ENCODE data around the gene TAF4B. TPM values are rescaled to one million over a fixed set of nuclear protein-coding genes. Genes with fewer than 3 reads are reported as not detected.

TAF4B gene
- total RNA-seq, 1 donor from 2014 or later: 1.4 TPM

DNA sequence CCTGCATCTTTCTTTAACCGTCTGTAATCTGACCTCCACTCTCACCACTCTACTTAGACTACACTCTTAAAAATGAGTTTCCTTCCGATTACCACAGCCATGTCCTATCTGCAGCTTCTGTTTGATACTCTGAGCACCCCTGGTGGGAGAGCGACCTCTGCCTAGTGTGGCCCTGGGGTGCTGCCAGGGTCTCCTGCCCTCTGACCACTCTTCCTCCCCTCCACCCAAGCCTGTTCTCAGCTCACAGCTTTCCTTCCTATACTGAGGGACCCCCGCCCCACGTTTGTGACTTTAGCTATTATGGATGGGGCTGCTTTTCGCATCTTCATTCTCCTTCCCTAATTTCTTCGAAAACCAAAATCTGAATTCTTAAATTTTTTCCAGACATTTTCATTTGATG lies 189.4 kb downstream of the TAF4B start:
- Mint-ChIP-seq H3K27me3 (ENCODE audit: unreplicated experiment) (peaks cover 2% of the 10 kb centered on the region), H3K9me3 (ENCODE audit: unreplicated experiment) (peaks cover 3% of the 10 kb centered on the region)

DNA sequence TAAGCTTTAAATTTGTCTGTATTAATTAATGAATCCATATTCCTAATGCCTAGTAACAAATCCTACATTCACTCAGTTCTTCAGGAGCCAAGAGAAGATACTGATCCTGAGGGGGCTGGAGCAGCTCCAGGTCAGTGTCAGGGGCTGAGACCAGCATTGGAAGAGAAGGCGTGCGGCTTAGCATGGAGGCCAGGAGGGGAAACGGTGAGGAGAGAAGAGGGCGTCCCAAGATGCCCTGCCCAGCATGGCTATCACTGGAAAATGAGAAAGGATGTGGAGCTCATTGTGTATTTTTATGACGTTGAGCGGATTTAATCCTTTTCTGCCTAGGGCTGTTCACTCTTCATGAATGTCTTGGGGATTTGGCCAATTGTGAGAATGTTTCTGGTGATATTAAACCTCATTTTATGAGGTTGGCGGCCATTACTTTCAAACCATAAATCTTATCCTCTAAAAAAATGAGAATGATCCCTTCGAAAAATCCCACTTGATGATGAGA lies 190.5 kb downstream of the TAF4B start:
- no peak for DNase-seq
- Mint-ChIP-seq H3K4me1 (ENCODE audit: low read depth, unreplicated experiment) (no peaks in the 10 kb centered on the region), H3K9me3 (ENCODE audit: unreplicated experiment) (peaks cover 3% of the 10 kb centered on the region)

More for the DNA sequence above, 189.4 kb downstream of the TAF4B start:
- no peak overlapping the region for H3K27ac Mint-ChIP-seq (ENCODE audit: unreplicated experiment)
- H3K36me3 Mint-ChIP-seq (ENCODE audit: unreplicated experiment): no peaks in the 10 kb centered on the region
- no peaks in the 10 kb centered on the region for H3K4me1 Mint-ChIP-seq (ENCODE audit: low read depth, unreplicated experiment)
- H3K4me3 Mint-ChIP-seq (ENCODE audit: unreplicated experiment): no peak overlapping the region
- TF ChIP-seq, protein P1, sequence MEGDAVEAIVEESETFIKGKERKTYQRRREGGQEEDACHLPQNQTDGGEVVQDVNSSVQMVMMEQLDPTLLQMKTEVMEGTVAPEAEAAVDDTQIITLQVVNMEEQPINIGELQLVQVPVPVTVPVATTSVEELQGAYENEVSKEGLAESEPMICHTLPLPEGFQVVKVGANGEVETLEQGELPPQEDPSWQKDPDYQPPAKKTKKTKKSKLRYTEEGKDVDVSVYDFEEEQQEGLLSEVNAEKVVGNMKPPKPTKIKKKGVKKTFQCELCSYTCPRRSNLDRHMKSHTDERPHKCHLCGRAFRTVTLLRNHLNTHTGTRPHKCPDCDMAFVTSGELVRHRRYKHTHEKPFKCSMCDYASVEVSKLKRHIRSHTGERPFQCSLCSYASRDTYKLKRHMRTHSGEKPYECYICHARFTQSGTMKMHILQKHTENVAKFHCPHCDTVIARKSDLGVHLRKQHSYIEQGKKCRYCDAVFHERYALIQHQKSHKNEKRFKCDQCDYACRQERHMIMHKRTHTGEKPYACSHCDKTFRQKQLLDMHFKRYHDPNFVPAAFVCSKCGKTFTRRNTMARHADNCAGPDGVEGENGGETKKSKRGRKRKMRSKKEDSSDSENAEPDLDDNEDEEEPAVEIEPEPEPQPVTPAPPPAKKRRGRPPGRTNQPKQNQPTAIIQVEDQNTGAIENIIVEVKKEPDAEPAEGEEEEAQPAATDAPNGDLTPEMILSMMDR (IDR thresholded peaks at IDR 0.05; ENCODE audit: partially characterized antibody, unreplicated experiment): no peak
- DNase-seq: no peak

DNA sequence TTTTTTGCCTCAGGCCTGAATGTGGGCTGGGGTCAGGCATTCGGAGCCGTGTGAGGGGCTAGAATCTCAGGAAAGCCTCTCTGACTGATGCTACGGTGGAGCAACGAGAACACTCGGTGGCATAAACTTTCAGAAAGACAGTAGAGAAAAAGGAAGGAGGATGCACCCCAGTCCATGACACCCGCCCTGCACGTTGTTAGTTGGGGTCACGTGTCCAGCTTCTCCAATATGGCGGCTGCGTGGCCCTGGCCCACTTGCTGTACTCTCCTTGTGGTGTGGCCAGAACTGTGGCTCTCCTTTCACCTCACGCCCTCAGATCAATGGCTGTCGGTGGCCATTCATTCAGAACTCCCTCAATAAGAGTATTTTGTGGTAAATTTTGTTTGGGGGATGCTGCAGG lies 190.9 kb downstream of the TAF4B start:
- no peak overlapping the region for H3K4me3 Mint-ChIP-seq (ENCODE audit: unreplicated experiment)
- H3K4me1 Mint-ChIP-seq (ENCODE audit: low read depth, unreplicated experiment): no peaks in the 10 kb centered on the region
- H3K27ac Mint-ChIP-seq (ENCODE audit: unreplicated experiment): no peak overlapping the region
- H3K9me3 Mint-ChIP-seq (ENCODE audit: unreplicated experiment): peaks cover 3% of the 10 kb centered on the region
- no peak for DNase-seq
- TF ChIP-seq, protein P1 (IDR thresholded peaks at IDR 0.05; ENCODE audit: partially characterized antibody, unreplicated experiment): no peak
- H3K36me3 Mint-ChIP-seq (ENCODE audit: unreplicated experiment): no peaks in the 10 kb centered on the region
- H3K27me3 Mint-ChIP-seq (ENCODE audit: unreplicated experiment): peaks cover 2% of the 10 kb centered on the region

More for the DNA sequence above, 190.5 kb downstream of the TAF4B start:
- TF ChIP-seq, protein P1 (IDR thresholded peaks at IDR 0.05; ENCODE audit: partially characterized antibody, unreplicated experiment): no peak
- no peak overlapping the region for H3K27ac Mint-ChIP-seq (ENCODE audit: unreplicated experiment)
- peaks cover 2% of the 10 kb centered on the region for H3K27me3 Mint-ChIP-seq (ENCODE audit: unreplicated experiment)
- H3K36me3 Mint-ChIP-seq (ENCODE audit: unreplicated experiment): no peaks in the 10 kb centered on the region
- H3K4me3 Mint-ChIP-seq (ENCODE audit: unreplicated experiment): no peak overlapping the region

DNA sequence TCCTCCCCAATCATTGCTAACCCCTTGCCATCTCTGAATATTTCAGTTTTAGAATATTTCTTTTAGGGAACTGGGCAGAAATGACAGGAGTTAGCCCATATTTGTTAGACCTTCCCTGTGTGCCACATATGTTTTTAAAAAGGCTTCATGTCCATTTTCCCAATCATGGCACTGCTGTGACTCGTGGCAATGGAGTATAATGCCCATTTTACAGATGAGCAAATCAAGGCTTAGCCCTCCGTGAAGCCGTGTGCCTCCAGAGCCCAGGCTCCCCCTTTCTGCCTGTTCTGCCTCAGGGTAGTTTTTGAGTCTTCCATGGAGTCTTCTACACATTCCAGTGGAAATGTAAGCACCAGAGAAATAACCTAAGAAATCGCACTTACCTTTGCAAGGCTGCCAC lies 192.0 kb downstream of the TAF4B start:
- peaks cover 2% of the 10 kb centered on the region for H3K27me3 Mint-ChIP-seq (ENCODE audit: unreplicated experiment)
- H3K36me3 Mint-ChIP-seq (ENCODE audit: unreplicated experiment): no peaks in the 10 kb centered on the region
- no peak overlapping the region for H3K4me3 Mint-ChIP-seq (ENCODE audit: unreplicated experiment)
- DNase-seq: no peak
- TF ChIP-seq, protein P1 (IDR thresholded peaks at IDR 0.05; ENCODE audit: partially characterized antibody, unreplicated experiment): no peak
- no peak overlapping the region for H3K27ac Mint-ChIP-seq (ENCODE audit: unreplicated experiment)
- H3K9me3 Mint-ChIP-seq (ENCODE audit: unreplicated experiment): peaks cover 3% of the 10 kb centered on the region
- H3K4me1 Mint-ChIP-seq (ENCODE audit: low read depth, unreplicated experiment): peaks cover 9% of the 10 kb centered on the region

DNA sequence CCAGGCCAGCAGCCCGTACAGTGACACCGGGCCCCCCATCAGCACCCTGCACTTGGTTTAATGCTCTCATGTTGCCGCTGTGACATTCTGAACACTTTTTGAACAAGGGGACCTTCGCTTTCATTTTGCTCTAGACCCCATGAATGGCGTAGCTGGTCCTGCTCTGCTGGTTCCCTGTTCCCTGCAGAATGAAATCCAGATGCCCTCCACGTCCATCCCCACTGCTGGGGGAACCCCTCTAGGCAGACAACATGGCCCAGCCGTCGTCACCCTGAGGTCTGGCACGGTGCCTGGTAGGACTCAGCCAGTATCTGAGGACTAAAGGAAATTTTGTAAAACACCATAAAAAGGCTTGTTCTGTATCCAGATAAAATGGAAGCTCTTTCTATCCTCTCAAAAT lies 193.5 kb downstream of the TAF4B start:
- no peak for DNase-seq
- Mint-ChIP-seq H3K4me1 (ENCODE audit: low read depth, unreplicated experiment) (peaks cover 11% of the 10 kb centered on the region), H3K9me3 (ENCODE audit: unreplicated experiment) (peaks cover 3% of the 10 kb centered on the region), H3K27me3 (ENCODE audit: unreplicated experiment) (peaks cover 2% of the 10 kb centered on the region), H3K4me3 (ENCODE audit: unreplicated experiment) (no peak overlapping the region), H3K36me3 (ENCODE audit: unreplicated experiment) (no peaks in the 10 kb centered on the region), H3K27ac (ENCODE audit: unreplicated experiment) (no peak overlapping the region)
- TF ChIP-seq, protein P1 (IDR thresholded peaks at IDR 0.05; ENCODE audit: partially characterized antibody, unreplicated experiment): no peak

All from glutamatergic neuron (in vitro differentiated cells).